Measurements from ENCODE around the gene PPIL4.

GRCh38 chr6:149463781-149464180 lies 82.1 kb downstream of the PPIL4 start:
- TF ChIP-seq CTCF (IDR thresholded peaks at IDR 0.05) (no peak), POLR2A (IDR thresholded peaks at IDR 0.05) (no peak), POLR2AphosphoS5 (IDR thresholded peaks at IDR 0.05) (no peak)
